ENCODE data around the gene FOXO3.

Gene FOXO3

DNA sequence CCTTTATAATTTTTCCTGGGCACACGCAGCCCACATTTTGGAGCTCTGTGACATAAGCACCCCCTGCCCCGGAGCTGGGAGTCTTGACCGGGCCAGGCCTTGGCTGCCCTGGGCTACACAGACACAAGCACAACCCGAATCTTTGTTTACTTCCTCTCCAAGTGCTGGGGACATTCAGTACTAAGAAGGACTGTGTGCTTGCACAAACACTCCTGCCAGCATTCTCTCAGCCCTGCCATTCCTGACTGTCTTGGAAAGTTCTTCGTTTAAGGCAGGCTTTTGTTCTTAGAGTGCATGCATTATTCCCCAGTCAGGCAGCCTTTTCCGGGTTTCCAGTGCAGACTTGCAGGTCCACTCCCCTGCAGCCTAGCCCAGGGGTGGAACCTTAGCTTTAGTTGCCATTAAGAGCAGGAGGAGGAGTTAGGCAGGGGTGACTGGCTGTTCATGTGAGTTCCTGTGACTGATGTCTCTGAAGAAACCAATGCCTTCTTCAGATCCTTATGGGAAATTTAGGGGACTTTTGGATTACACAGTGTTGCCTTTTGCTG is 28.6 kb downstream of the FOXO3 start:
- no peak overlapping the region for H3K4me2 ChIP-seq (ENCODE audit: low read length)
- H4K20me1 ChIP-seq (ENCODE audit: control insufficient read depth, insufficient read depth, low read depth, low read length): no peaks in the 10 kb centered on the region
- peaks cover 27% of the 10 kb centered on the region for H3K4me1 ChIP-seq (ENCODE audit: control insufficient read depth, low read length)
- H3F3A ChIP-seq (ENCODE audit: control insufficient read depth, insufficient read depth): no peaks in the 10 kb centered on the region; the same call in none of the 2 replicates
- no peaks in the 10 kb centered on the region for H3K36me3 ChIP-seq (ENCODE audit: control insufficient read depth, low read length)
- H3K9me3 ChIP-seq (ENCODE audit: control insufficient read depth, insufficient read depth, low read length): no peaks in the 10 kb centered on the region
- no peak for TF ChIP-seq EZH2phosphoT487 (IDR thresholded peaks at IDR 0.05; ENCODE audit: borderline replicate concordance, low read length)
- TF ChIP-seq, protein P1, sequence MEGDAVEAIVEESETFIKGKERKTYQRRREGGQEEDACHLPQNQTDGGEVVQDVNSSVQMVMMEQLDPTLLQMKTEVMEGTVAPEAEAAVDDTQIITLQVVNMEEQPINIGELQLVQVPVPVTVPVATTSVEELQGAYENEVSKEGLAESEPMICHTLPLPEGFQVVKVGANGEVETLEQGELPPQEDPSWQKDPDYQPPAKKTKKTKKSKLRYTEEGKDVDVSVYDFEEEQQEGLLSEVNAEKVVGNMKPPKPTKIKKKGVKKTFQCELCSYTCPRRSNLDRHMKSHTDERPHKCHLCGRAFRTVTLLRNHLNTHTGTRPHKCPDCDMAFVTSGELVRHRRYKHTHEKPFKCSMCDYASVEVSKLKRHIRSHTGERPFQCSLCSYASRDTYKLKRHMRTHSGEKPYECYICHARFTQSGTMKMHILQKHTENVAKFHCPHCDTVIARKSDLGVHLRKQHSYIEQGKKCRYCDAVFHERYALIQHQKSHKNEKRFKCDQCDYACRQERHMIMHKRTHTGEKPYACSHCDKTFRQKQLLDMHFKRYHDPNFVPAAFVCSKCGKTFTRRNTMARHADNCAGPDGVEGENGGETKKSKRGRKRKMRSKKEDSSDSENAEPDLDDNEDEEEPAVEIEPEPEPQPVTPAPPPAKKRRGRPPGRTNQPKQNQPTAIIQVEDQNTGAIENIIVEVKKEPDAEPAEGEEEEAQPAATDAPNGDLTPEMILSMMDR (IDR thresholded peaks at IDR 0.05; ENCODE audit: low read depth, low read length, poor library complexity, severe bottlenecking): no peak
- H3K4me3 ChIP-seq (ENCODE audit: low read length): no peak overlapping the region
- H3K9me2 ChIP-seq (replicated peaks; ENCODE audit: control insufficient read depth, low read length): no peaks in the 10 kb centered on the region
- no peaks in the 10 kb centered on the region for H3K27me3 ChIP-seq (ENCODE audit: control insufficient read depth, low read length)
- no peak overlapping the region for H3K27ac ChIP-seq (ENCODE audit: low read depth, low read length)
- peaks cover 21% of the 10 kb centered on the region for H3K79me2 ChIP-seq (ENCODE audit: control insufficient read depth, low read length)

DNA sequence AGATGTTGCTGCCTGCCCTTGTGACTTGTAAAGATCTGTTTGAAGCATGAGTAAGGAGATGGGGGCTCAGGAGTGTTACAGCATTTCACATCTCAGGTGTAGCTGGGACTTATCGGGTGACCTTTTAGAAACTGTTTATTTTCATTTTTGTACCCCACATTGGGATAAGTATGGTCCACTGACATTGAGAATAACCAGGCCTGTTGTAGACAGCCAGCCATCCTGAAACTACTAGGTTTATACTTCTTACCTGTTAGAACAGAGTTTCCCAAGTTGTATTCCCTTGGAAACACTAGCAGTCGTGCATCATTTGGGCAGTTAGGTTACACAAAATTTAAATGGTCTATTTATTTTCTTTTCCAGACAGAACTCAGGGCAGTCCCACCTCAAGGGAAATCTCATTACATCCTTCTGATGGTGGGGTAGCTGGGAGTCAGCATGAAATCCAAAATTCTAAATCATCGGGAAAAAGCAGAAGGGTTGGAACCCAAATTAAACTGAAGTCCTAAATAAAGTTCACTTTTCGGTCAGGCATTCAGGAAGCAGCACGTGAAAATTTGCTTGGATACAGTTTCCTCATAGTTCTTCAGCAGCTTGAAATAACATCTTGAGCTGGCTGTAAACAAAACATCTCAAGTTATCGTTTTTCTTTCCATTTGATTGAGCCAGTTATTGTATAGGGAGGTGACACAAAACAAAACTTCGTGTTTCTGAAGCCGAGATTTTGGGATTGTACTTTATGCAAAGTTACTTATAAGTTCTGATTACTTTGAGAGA is 30.5 kb downstream of the FOXO3 start:
- no peaks in the 10 kb centered on the region for H3K9me2 ChIP-seq (replicated peaks; ENCODE audit: control insufficient read depth, low read length)
- TF ChIP-seq, protein P1 (IDR thresholded peaks at IDR 0.05; ENCODE audit: low read depth, low read length, poor library complexity, severe bottlenecking): no peak
- TF ChIP-seq EZH2phosphoT487 (IDR thresholded peaks at IDR 0.05; ENCODE audit: borderline replicate concordance, low read length): no peak
- no peaks in the 10 kb centered on the region for H4K20me1 ChIP-seq (ENCODE audit: control insufficient read depth, insufficient read depth, low read depth, low read length)
- H3K4me2 ChIP-seq (ENCODE audit: low read length): no peak overlapping the region
- no peaks in the 10 kb centered on the region for H3K36me3 ChIP-seq (ENCODE audit: control insufficient read depth, low read length)
- H3K4me3 ChIP-seq (ENCODE audit: low read length): no peak overlapping the region
- peaks cover 27% of the 10 kb centered on the region for H3K4me1 ChIP-seq (ENCODE audit: control insufficient read depth, low read length)
- H3K79me2 ChIP-seq (ENCODE audit: control insufficient read depth, low read length): peaks cover 29% of the 10 kb centered on the region
- no peak overlapping the region for H3K27ac ChIP-seq (ENCODE audit: low read depth, low read length)
- no peaks in the 10 kb centered on the region; the same call in none of the 2 replicates for H3F3A ChIP-seq (ENCODE audit: control insufficient read depth, insufficient read depth)
- H3K27me3 ChIP-seq (ENCODE audit: control insufficient read depth, low read length): no peaks in the 10 kb centered on the region
- H3K9me3 ChIP-seq (ENCODE audit: control insufficient read depth, insufficient read depth, low read length): no peaks in the 10 kb centered on the region

DNA sequence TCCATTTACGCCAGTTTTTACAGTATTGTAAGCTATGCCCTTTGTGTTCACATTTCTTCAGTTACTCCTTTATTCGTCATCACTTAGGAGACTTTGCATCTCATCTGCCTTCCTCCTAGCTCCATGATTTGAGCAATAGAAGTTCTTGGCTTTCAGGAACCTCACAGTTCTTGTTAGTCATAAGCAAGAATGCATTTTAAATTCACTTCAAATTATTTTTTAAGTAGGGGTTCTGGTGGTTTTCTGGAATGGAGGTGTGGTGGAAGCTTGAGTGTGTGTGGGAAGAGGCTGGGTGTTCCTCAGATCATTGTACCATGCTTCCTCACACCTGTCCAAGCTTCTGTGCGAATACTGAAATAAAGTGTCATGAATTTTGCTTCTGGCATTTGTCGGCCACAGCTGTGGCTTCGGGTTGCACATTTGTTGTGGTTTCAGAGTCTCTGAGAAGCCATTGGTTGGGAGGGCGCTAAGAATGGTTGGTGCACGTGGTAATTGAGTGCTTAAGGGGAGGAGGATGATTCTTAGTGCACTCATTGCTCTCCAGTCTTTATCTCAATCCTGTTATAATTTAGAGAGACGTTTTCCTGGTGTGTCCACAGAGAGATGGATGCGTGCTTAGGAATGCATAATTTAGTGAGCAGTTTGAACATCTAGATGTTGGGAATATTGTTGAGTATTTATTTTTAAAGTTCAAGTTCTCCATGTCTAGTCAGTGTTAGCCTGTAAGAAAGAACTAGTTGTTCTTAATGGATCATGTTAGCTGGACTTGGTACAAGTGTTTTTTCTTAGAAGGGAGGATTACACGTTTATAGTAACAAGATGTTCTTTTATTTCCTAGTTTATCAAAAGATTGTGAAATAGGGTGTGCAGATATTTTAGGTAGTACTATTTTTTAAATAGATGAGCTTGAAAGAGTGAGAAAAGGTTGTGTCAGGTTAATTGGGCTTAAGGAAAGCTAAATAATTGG is 31.9 kb downstream of the FOXO3 start:
- Histone ChIP-seq H3K79me2 (ENCODE audit: control insufficient read depth, low read length) (peaks cover 30% of the 10 kb centered on the region), H3K4me2 (ENCODE audit: low read length) (peak overlapping the region; percentile 31), H3K4me3 (ENCODE audit: low read length) (no peak overlapping the region), H3K27ac (ENCODE audit: low read depth, low read length) (no peak overlapping the region), H3K9me2 (replicated peaks; ENCODE audit: control insufficient read depth, low read length) (no peaks in the 10 kb centered on the region), H3K9me3 (ENCODE audit: control insufficient read depth, insufficient read depth, low read length) (no peaks in the 10 kb centered on the region), H4K20me1 (ENCODE audit: control insufficient read depth, insufficient read depth, low read depth, low read length) (no peaks in the 10 kb centered on the region), H3K36me3 (ENCODE audit: control insufficient read depth, low read length) (no peaks in the 10 kb centered on the region), H3F3A (ENCODE audit: control insufficient read depth, insufficient read depth) (no peaks in the 10 kb centered on the region; the same call in none of the 2 replicates), H3K27me3 (ENCODE audit: control insufficient read depth, low read length) (no peaks in the 10 kb centered on the region), H3K4me1 (ENCODE audit: control insufficient read depth, low read length) (peaks cover 36% of the 10 kb centered on the region)
- TF ChIP-seq, protein P1 (IDR thresholded peaks at IDR 0.05; ENCODE audit: low read depth, low read length, poor library complexity, severe bottlenecking): no peak
- TF ChIP-seq EZH2phosphoT487 (IDR thresholded peaks at IDR 0.05; ENCODE audit: borderline replicate concordance, low read length): no peak

All from DOHH2 (cell line).